Endothelial cell of umbilical vein (primary cell): Measurements from ENCODE around the gene RCAN1. TPM values are rescaled to one million over a fixed set of nuclear protein-coding genes. Genes with fewer than 3 reads are reported as not detected.

Experiments used
- BruUV-seq: library from RNA; stranded (reverse); fragments of 400-500 nt; replicated peaks from 2 replicates; lab custom pipeline; 2021; lab: Mats Ljungman, UMichigan
- CTCF ChIA-PET: fragments of 300-600, 350-600 bp; sonication (Branson Sonifier 250); formaldehyde crosslinking; loops from one replicate; lab custom pipeline; 2021; ENCODE audit warnings: antibody characterized with exemption, inconsistent platforms; lab: Charles Lee
- POLR2A ChIA-PET: fragments of 300-600, 350-600 bp; sonication (Branson Sonifier 250); formaldehyde crosslinking; loops from one replicate; lab custom pipeline; 2021; ENCODE audit warnings: antibody characterized with exemption, inconsistent platforms; lab: Charles Lee
- DNase-seq: peaks from one replicate; pipeline ENCODE4 v3.0.0-alpha.2; 2011; ENCODE audit warnings: low read depth, low spot score
- FAIRE-seq: peaks from 2 replicates; lab custom pipeline; 2011; peaks lifted over from hg19 to GRCh38; lab: Jason Lieb, UNC
- H2AFZ ChIP-seq: 2 replicates; pipeline ENCODE4 v1.6.0; 2012; ENCODE audit warnings: low read depth, low read length, control low read depth, inconsistent platforms
- H3K27ac ChIP-seq: 2 replicates; pipeline ENCODE4 v1.5.1; 2011; ENCODE audit warnings: low read depth, mild to moderate bottlenecking, control low read depth, low read length, moderate library complexity; ENCODE audit not compliant: insufficient read depth
- H3K27me3 ChIP-seq, 2 experiments: 2 replicates each; pipeline versions ENCODE4 v1.6.0 to v1.6.1; 2011; ENCODE audit warnings: low read length in 2 of 2, mixed read lengths in 1 of 2; ENCODE audit not compliant: control insufficient read depth in 2 of 2, insufficient read depth in 2 of 2
- H3K36me3 ChIP-seq, 2 experiments: 2 replicates in 1 of 2; 3 replicates in 1 of 2; pipeline ENCODE4 v1.5.1; 2011; ENCODE audit warnings: low read length in 2 of 2, mild to moderate bottlenecking in 1 of 2, moderate library complexity in 1 of 2; ENCODE audit not compliant: control insufficient read depth in 2 of 2, insufficient read depth in 2 of 2; ENCODE audit errors: extremely low read depth in 1 of 2
- H3K4me1 ChIP-seq: 3 replicates; pipeline ENCODE4 v1.5.1; 2011; ENCODE audit warnings: mild to moderate bottlenecking, low read length; ENCODE audit not compliant: control insufficient read depth, insufficient read depth; ENCODE audit errors: extremely low read depth
- H3K4me2 ChIP-seq: 2 replicates; pipeline ENCODE4 v1.6.1; 2011; ENCODE audit warnings: low read length, control low read depth, mixed read lengths; ENCODE audit not compliant: insufficient read depth
- H3K4me3 ChIP-seq, 3 experiments: fragments of 200-600 bp in 1 of 3; sonication (generic), shearing (Covaris generic) in 1 of 3; replicated peaks in 1 of 3; 2 replicates each; pipeline ENCODE4 v1.5.1; 2011 to 2016; ENCODE audit warnings: control low read depth in 3 of 3, low read length in 3 of 3, mild to moderate bottlenecking in 2 of 3, inconsistent platforms in 1 of 3, low read depth in 1 of 3, moderate library complexity in 1 of 3; ENCODE audit not compliant: insufficient read depth in 1 of 3
- H3K79me2 ChIP-seq: 2 replicates; pipeline ENCODE4 v1.6.0; 2012; ENCODE audit warnings: low read length, inconsistent platforms; ENCODE audit not compliant: control insufficient read depth, insufficient read depth
- H3K9ac ChIP-seq: replicated peaks from 2 replicates; pipeline ENCODE3; 2011; ENCODE audit warnings: low read length, control low read depth; ENCODE audit not compliant: insufficient read depth; ENCODE audit errors: extremely low read depth
- H3K9me1 ChIP-seq: replicated peaks from 3 replicates; pipeline ENCODE4 v1.6.0; 2011; ENCODE audit warnings: mild to moderate bottlenecking, low read length; ENCODE audit not compliant: control insufficient read depth, insufficient read depth; ENCODE audit errors: extremely low read depth
- H3K9me3 ChIP-seq: replicated peaks from 2 replicates; pipeline ENCODE4 v1.5.1; 2012; ENCODE audit warnings: low read length, inconsistent platforms; ENCODE audit not compliant: control insufficient read depth, insufficient read depth
- H4K20me1 ChIP-seq: replicated peaks from 2 replicates; pipeline ENCODE3; 2011; ENCODE audit warnings: mild to moderate bottlenecking, low read length; ENCODE audit not compliant: control insufficient read depth, insufficient read depth; ENCODE audit errors: extremely low read depth
- CTCF ChIP-seq, 2 donors: IDR thresholded peaks; 1 replicate in 1 of 2; 2 replicates in 1 of 2; pipeline ENCODE4 v1.5.1; 2011; ENCODE audit warnings: low read length in 2 of 2, mild to moderate bottlenecking in 2 of 2, moderate library complexity in 2 of 2, control low read depth in 1 of 2, inconsistent platforms in 1 of 2, low read depth in 1 of 2; ENCODE audit not compliant: insufficient read depth in 1 of 2; ENCODE audit errors: extremely low read depth in 1 of 2
- EZH2 ChIP-seq: IDR thresholded peaks from 2 replicates; pipeline ENCODE4 v1.6.1; 2012; ENCODE audit warnings: borderline replicate concordance, low read depth, mild to moderate bottlenecking, moderate library complexity, low read length, inconsistent platforms; ENCODE audit not compliant: severe bottlenecking
- FOS ChIP-seq: IDR thresholded peaks from 2 replicates; pipeline ENCODE4 v1.6.1; 2011; ENCODE audit warnings: mild to moderate bottlenecking, low read length, moderate library complexity, borderline replicate concordance; ENCODE audit not compliant: insufficient read depth
- GATA2 ChIP-seq: IDR thresholded peaks from 2 replicates; pipeline ENCODE4 v1.7.0; 2011; ENCODE audit warnings: low read depth, mild to moderate bottlenecking, moderate library complexity, mixed read lengths, low read length; ENCODE audit not compliant: insufficient read length, insufficient read depth
- JUN ChIP-seq: IDR thresholded peaks from 2 replicates; pipeline ENCODE4 v1.6.1; 2011; ENCODE audit warnings: borderline replicate concordance, low read depth; ENCODE audit not compliant: insufficient read length, insufficient read depth
- MYC ChIP-seq: IDR thresholded peaks from one replicate; pipeline ENCODE4 v1.6.1; 2011; ENCODE audit warnings: mild to moderate bottlenecking, low read depth, low read length
- POLR2A ChIP-seq: IDR thresholded peaks from 2 replicates; pipeline ENCODE4 v1.6.1; 2012; ENCODE audit warnings: low read depth, mild to moderate bottlenecking, control low read depth, low read length
- POLR2AphosphoS5 ChIP-seq: IDR thresholded peaks from 2 replicates; pipeline ENCODE4 v1.6.1; 2012; ENCODE audit warnings: low read depth, mild to moderate bottlenecking, control low read depth, low read length, moderate library complexity; ENCODE audit not compliant: insufficient read depth
- dilution Hi-C: fragments of 300-500 bp; cut with MboI; formaldehyde crosslinking; loops from one replicate; pipeline ENCODE4 v1.15.0; 2019; ENCODE audit warnings: low sequenced_read_pairs; ENCODE audit not compliant: extremely low pct_ligation_motif_present
- intact Hi-C: fragments of 100-400 bp; cut with micrococcal nuclease; formaldehyde crosslinking; loops from one replicate; pipeline ENCODE4 v1.10.0; 2022
- polyA plus RNA-seq, 4 experiments: library from polyadenylated mRNA; depleted of rRNA in 3 of 4; stranded (reverse) in 3 of 4; unstranded in 1 of 4; fragments of >200 nt; gene quantifications; 2 replicates each; pipeline versions ENCODE4 v1.2.1 to v1.2.3, GENCODE V29; 2011 to 2012; ENCODE audit warnings: missing spikeins in 1 of 4
- total RNA-seq: library from RNA; stranded (reverse); gene quantifications from 2 replicates; pipeline ENCODE4 v1.2.3, GENCODE V29; 2021
- TF ChIP-seq, protein P1 (sequence below): IDR thresholded peaks from 2 replicates; pipeline ENCODE4 v1.6.1; 2011; ENCODE audit not compliant: insufficient read depth, insufficient read length

The RCAN1 gene
- total and polyA plus RNA-seq, 2 donors (not counting 3 experiments of a cell fraction or from before 2014, with no cell fraction given) = 9.7 to 16.5 TPM

DNA sequence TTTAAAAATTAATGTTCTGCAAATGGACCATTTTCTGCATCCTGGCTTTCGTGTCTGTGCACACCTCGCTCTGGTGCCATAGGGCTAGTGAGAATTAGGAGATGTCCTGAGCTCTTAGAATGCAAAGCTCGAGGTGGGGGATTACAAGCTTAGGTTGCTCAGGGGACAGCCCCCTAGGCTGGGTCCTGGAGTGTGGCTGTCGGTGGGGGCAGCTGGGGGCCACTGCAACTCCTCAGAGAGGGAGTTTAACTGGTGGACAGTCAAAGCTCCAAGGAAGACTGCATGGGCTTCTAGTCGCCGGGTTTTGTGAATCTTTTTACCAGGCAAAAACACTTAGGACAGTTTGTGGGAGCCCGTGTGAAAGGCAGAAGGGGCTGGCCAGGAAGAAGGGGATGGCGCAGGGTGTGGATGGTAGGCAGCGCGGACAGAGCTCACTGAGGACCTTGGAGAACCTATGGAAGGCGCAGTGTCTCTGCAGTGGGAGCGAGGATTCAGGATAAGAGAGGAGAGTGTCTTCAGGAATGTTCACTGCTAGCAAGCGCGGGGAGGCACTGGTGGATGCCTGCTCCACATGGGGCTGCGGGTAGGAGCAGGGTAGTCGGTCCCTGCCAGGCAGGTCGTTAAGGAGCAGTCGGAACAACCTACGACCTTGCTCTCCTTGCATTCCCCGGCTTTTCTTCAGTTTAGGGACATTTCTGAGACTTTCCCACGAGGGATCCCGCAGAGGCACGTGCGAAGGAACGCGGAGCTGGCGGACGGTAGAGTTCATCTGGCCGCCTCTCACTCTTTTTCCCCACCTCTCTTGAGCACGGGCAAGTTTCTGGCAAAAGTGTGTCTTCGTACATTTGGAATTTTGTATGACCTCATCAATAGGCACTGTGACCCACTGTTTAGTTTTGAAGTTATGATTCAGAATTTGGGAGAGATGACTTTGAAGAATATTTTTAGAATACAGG lies 90.0 kb downstream of the RCAN1 start:
- Histone ChIP-seq H3K27ac (peak overlapping the region; percentile 98), H3K4me1 (peaks cover 23% of the 10 kb centered on the region), H3K27me3 (no peaks in the 10 kb centered on the region), H3K36me3 (peaks cover 5 to 11% of the 10 kb centered on the region in 2 experiments), H3K9me3 (no peaks in the 10 kb centered on the region), H3K4me3 (peak overlapping the region in 2 of 3 experiments; percentile 5 to 93), H2AFZ (peak overlapping the region; percentile 41), H4K20me1 (no peaks in the 10 kb centered on the region), H3K9me1 (no peaks in the 10 kb centered on the region), H3K9ac (peak overlapping the region; percentile 100), H3K79me2 (peaks cover 13% of the 10 kb centered on the region), H3K4me2 (peak overlapping the region; percentile 99)
- POLR2A ChIA-PET = interaction anchor here (1.2 kb wide), 1 partner anchor 19 kb away, joined by 3 read pairs; no protein-coding TSS in a partner anchor
- dilution Hi-C loops = no loop called here
- BruUV-seq = no TSS peak
- DNase-seq (peak; percentile 58), FAIRE-seq (peak; percentile 76)
- intact Hi-C loops = loop anchor here (1.0 to 5.0 kb wide), 3 partner anchors 15 to 763 kb away; no protein-coding TSS in a partner anchor
- TF ChIP-seq GATA2 (no peak), POLR2A (no peak), EZH2 (no peak), JUN (peak; percentile 63), FOS (no peak), CTCF (IDR thresholded peaks at IDR 0.05; ENCODE audit: extremely low read depth in 1 of 2, insufficient read depth in 1 of 2, low read depth in 1 of 2, low read length in 2 of 2) (no peak), POLR2AphosphoS5 (no peak), MYC (no peak)
- TF ChIP-seq, protein P1, sequence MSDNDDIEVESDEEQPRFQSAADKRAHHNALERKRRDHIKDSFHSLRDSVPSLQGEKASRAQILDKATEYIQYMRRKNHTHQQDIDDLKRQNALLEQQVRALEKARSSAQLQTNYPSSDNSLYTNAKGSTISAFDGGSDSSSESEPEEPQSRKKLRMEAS = peak; percentile 29
- CTCF ChIA-PET = interaction anchor here (1.0 to 6.0 kb wide), 8 partner anchors 10 to 79 kb away, joined by 3 to 77 read pairs (median 22); partner anchors contain the start of gene KCNE1
